ENCODE results near the gene C12orf57.

C12orf57 gene

GRCh38 chr12:6978188-6978587, 34.4 kb downstream of the C12orf57 start:
- TF ChIP-seq, protein P1, sequence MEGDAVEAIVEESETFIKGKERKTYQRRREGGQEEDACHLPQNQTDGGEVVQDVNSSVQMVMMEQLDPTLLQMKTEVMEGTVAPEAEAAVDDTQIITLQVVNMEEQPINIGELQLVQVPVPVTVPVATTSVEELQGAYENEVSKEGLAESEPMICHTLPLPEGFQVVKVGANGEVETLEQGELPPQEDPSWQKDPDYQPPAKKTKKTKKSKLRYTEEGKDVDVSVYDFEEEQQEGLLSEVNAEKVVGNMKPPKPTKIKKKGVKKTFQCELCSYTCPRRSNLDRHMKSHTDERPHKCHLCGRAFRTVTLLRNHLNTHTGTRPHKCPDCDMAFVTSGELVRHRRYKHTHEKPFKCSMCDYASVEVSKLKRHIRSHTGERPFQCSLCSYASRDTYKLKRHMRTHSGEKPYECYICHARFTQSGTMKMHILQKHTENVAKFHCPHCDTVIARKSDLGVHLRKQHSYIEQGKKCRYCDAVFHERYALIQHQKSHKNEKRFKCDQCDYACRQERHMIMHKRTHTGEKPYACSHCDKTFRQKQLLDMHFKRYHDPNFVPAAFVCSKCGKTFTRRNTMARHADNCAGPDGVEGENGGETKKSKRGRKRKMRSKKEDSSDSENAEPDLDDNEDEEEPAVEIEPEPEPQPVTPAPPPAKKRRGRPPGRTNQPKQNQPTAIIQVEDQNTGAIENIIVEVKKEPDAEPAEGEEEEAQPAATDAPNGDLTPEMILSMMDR (conservative IDR thresholded peaks at IDR 0.05), result no peak
- no peak for TF ChIP-seq ZFX (IDR thresholded peaks at IDR 0.05)
- H3K27ac ChIP-seq, result peak overlapping the region; percentile 4; the same call in 1 of the 2 replicates

GRCh38 chr12:6978611-6979011, 34.8 kb downstream of the C12orf57 start:
- no peak for TF ChIP-seq ZFX (IDR thresholded peaks at IDR 0.05)
- TF ChIP-seq, protein P1 (conservative IDR thresholded peaks at IDR 0.05), result no peak

DNA sequence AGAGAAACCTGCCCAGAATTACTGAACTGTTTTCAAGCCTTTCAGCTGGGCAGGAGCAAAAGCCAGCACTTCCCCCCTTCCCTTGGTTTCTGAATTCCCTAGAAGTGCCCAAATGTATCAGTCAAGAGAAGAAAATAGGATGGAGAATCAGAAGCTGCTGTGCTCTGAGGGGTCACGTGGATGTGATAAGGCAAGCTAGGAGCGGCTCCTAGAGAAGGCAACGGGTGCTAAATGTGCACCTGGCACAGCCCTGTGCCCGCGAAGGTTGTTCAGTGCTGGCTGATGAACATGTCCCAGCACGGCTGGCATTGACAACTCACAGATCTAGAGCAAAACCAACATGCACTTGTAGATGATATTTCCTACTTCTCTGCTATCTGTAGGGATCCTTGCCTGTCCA, 35.2 kb downstream of the C12orf57 start:
- peak overlapping the region; percentile 4; the same call in 1 of the 2 replicates for H3K27ac ChIP-seq
- TF ChIP-seq ZFX (IDR thresholded peaks at IDR 0.05), result no peak
- TF ChIP-seq, protein P1 (conservative IDR thresholded peaks at IDR 0.05), result no peak

More at GRCh38 chr12:6978611-6979011, 34.8 kb downstream of the C12orf57 start:
- H3K27ac ChIP-seq, result peak overlapping the region; percentile 4; the same call in 1 of the 2 replicates

GRCh38 chr12:6979453-6979852, 35.6 kb downstream of the C12orf57 start:
- TF ChIP-seq ZFX (IDR thresholded peaks at IDR 0.05), result no peak
- TF ChIP-seq, protein P1 (conservative IDR thresholded peaks at IDR 0.05), result no peak
- peak overlapping the region; percentile 4; the same call in 1 of the 2 replicates for H3K27ac ChIP-seq

- no peak overlapping the region for H3K27ac ChIP-seq
- TF ChIP-seq, protein P1 (conservative IDR thresholded peaks at IDR 0.05), result no peak
- no peak for TF ChIP-seq ZFX (IDR thresholded peaks at IDR 0.05)
Measured at GRCh38 chr12:6980075-6980474, 36.3 kb downstream of the C12orf57 start.

- TF ChIP-seq, protein P1 (conservative IDR thresholded peaks at IDR 0.05), result no peak
- no peak for TF ChIP-seq ZFX (IDR thresholded peaks at IDR 0.05)
- no peak overlapping the region for H3K27ac ChIP-seq
Measured at GRCh38 chr12:6980740-6981139, 36.9 kb downstream of the C12orf57 start.

DNA sequence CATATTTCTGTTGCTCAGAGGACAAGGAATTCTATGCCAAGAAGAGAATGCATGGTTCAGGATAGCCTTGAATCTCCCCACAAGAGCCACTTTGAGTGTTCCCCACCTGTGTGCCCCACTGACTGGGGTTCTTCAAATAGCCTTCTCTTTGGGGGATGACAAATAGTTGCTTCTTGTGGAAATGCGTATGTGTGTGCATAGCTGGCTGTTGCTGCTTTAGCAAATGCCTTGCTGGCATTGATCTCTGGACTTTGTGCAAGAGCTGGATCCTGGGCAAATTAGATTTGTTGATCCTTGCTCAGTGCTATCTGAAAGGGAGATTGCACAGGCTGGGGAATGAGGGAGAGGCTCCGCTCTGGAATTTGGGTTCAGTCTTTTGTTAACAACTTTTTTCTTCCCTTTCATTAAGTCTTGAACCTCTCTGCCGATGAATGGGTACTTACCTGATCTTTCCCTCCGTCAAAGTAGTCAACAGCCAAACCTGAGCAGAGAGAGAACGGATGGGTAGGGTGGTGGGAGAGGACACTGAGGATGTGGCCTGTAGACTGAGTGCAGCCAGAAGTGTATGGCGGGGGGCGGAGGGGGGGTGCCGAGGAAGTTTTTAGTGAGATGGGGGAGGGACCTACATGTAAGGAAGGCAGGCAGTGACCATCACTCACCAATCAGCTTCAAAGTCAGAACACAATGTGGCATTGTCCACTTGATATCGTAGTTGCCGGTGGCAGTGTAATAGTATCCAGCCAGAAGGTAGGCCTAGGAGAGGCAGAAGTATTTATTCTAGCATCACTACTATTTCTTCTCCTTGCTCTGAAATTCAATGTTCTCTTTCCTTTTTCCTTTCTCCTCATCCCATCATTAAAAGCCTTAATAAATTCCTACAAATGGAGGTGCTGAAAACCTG, 37.6 kb downstream of the C12orf57 start:
- TF ChIP-seq, protein P1 (conservative IDR thresholded peaks at IDR 0.05), result no peak
- no peak for TF ChIP-seq ZFX (IDR thresholded peaks at IDR 0.05)
- H3K27ac ChIP-seq, result no peak overlapping the region
